Panc1 (cell line): ENCODE results near the gene STK24.

Experiments
- CTCF ChIP-seq: fragments of 450-650 bp; IDR thresholded peaks from 2 replicates; pipeline ENCODE4 v1.5.1; 2017; ENCODE audit warnings: mild to moderate bottlenecking
- POLR2AphosphoS5 ChIP-seq: IDR thresholded peaks from 2 replicates; pipeline ENCODE4 v1.6.1; 2012; ENCODE audit warnings: mild to moderate bottlenecking, low read depth, low read length, moderate library complexity
- REST ChIP-seq, 2 experiments: IDR thresholded peaks; 2 replicates each; pipeline ENCODE4 v1.6.1; 2011 to 2012; ENCODE audit warnings: low read depth in 2 of 2, control low read depth in 1 of 2, low read length in 1 of 2, mild to moderate bottlenecking in 1 of 2, moderate library complexity in 1 of 2; ENCODE audit not compliant: insufficient read depth in 1 of 2
- SIN3A ChIP-seq: IDR thresholded peaks from 2 replicates; pipeline ENCODE4 v1.6.1; 2012; ENCODE audit warnings: low read depth, mild to moderate bottlenecking, low read length, moderate library complexity, borderline replicate concordance; ENCODE audit not compliant: insufficient read depth
- TCF7L2 ChIP-seq: IDR thresholded peaks from 2 replicates; pipeline ENCODE4 v1.6.1; 2011; ENCODE audit warnings: mild to moderate bottlenecking, low read depth, low read length, inconsistent platforms

DNA sequence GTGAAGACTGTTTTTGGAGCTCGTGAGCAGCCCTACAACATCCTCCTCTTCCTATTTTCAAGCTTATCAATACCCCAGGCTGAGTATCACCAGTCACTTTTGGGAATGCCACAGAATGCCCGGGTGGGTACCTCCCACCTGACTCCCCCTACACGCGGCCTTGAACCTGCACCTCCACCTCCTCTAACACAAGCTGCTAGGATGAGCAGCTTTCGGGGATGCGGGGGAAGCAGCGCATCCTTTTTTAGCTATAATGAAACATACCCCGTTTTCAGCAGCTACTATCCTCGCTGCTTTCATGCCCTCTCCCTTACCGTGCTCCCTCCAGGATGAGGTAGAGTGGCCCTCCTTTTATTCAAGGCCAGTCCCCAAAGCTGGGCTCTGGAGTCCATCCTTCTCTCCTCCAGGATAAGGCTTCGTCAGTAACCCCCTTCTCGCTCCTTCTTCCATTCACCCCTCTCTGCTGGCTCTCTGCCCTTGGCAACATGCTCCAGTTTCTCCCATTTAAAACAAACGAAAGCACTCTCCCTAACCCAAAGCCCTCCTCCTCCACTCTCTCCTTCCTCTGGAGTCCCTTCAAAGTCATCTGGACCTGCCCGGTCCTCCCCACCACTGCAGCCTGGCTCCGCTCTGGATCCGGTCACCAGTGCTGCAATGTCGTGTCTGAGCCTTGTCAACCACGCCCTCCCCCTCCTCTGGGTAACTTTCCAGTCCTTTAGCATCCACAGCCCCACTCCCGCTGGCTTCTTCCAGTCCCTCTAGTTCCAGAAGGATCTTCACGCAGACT lies 55.3 kb downstream of the STK24 start:
- TF ChIP-seq REST (IDR thresholded peaks at IDR 0.05; ENCODE audit: insufficient read depth in 1 of 2, low read depth in 2 of 2, low read length in 1 of 2) (no peak), CTCF (no peak), TCF7L2 (no peak), POLR2AphosphoS5 (no peak), SIN3A (no peak)
